ENCODE data around the gene ANP32B.
"Not testable (repeated sequence)": the region's sequence is repeated elsewhere in the genome, so short reads cannot be mapped to it uniquely, and the experiment has no call there.

The ANP32B gene

DNA sequence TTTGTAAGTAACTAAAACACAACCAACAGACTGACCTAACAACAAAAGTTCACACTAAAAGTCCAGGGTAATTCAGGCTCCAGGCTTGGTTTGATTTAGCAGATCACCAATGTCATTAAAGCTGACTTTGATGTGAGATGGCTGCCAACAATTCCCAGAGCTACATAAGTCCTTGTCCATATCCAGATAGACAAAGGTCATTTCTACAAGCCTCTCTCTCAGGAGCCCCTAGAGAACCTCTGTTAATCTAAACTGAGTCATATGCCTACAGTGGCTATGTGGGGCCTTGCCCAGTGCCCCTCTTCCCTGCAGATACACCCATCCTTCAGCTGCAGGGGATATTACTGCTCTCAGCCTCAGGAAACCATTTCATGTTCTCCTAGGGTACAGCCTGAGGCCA, 18.2 kb upstream of the ANP32B start:
- no peak for DNase-seq

DNA sequence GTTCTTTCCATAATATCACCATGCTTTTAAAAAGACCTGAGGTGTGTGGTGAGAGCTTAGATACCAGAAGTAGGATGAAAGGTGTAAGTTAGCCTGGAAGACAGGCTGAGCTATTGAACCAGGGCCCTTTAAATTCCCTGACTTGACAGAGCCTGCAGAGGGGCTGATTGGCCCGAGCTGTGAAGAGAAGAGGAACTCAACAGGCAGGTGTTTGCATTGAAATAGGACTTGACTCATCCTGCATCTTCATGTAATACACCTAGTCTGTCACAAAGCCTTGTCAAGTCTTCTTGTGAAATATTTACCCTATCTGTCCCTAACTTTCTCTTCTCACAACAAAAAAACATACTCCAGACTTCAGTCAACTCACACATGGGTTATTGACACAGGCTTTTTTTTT, 16.6 kb upstream of the ANP32B start:
- DNase-seq: no peak

- DNase-seq: no peak
Observed at GRCh38 chr9:97969014-97969413, 14.1 kb upstream of the ANP32B start.

- no peak for DNase-seq
Observed at GRCh38 chr9:97970165-97970564, 13.0 kb upstream of the ANP32B start.

- no peak for DNase-seq
Observed at GRCh38 chr9:97972753-97973152, 10.4 kb upstream of the ANP32B start.

DNA sequence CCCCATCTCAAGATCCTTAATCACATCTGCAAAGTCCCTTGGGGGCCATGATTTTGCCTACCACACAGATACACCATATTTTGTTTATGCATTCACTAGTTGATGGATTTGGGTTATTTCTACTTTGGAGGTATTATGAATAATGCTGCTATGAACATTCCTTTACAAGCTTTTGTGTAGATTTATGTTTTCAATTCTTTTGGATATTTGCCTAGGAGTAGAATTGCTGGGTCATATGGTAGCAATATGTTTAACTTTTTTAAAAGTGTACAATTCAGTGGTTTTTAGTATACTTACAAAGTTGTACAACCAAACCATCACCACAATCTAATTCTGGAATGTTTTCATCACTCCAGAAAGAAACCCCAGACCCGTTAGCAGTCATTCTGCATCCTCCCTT, 7.8 kb upstream of the ANP32B start:
- no peak for DNase-seq

GRCh38 chr9:97976633-97977032, 6.5 kb upstream of the ANP32B start:
- not testable (repeated sequence) for DNase-seq

GRCh38 chr9:97978371-97979130, 4.6 kb upstream of the ANP32B start:
- DNase-seq: no peak

- no peak for DNase-seq
Observed at GRCh38 chr9:97979788-97980478, 3.2 kb upstream of the ANP32B start.

GRCh38 chr9:97980479-97980803, 2.7 kb upstream of the ANP32B start:
- DNase-seq: no peak

- no peak for DNase-seq
Observed at GRCh38 chr9:97980918-97981845, 2.0 kb upstream of the ANP32B start.

DNA sequence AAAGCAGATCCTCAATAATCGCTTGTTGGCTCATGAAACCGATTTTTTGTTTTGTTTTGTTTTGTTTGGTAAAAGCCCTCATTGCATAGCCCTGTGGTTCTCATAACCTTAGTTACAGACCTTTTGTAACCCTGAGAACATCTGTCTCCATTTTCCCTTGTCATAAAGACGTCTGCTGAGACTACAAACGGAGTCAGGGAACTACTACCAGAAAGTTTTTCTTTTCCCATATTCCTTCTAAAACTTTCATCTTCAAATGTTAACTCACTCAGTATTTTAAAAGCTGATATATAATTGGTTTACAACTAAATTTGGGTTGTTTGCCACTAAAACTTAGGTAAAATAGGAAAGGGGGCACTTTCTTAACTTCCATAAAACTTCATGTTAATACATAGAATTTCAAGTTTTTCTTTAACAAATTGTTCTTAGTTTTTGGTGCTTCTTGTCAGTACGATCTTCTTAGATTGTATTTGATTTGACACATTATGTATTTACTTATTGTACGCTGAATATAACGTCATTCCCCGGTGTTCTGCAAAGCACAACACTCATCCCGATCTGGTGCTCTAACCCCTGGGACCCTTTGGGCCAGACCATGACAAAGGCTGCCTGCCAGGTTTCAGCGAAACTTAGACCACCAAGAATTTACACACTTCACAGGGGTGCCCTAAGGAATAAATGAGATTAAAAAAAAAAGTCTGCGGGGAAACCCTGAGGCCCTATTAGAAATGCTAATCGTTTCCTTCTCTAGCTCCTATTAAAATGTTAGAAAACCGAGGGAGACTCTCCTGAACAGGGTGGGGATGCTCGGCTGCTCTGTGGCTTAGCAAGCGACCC, 1.1 kb upstream of the ANP32B start:
- DNase-seq: no peak

DNA sequence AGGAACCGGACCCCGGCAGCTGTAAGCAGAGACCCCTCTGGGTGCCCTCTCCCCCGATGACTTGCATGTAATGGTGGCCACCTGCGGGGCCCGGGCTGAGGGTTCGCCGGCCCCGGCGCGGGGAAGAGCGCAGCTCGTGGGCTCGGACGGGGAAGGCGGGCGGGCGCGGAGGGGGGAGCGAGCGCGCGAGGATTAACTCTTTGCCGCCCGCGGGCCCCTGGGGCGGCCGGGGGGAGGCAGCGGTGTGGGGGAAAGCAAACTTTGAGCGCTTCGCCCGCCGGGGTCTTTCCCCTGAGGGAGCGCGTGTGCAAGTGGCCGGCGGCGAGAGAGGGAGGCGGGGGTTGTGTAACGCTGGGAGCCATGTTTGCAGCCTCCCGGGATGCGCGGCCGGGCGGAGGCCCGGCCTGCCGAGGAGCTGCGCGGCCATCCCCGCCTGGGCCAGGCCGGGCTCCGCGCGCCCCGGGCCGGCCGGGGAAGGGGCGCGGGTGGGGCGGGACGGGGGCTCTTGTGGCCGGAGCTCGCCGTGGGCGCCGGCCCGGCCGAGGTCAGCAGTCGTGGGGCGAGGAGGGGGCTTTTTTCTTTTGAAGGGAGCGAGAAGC, 547 bp downstream of the ANP32B start:
- peak; percentile 39 for DNase-seq

DNA sequence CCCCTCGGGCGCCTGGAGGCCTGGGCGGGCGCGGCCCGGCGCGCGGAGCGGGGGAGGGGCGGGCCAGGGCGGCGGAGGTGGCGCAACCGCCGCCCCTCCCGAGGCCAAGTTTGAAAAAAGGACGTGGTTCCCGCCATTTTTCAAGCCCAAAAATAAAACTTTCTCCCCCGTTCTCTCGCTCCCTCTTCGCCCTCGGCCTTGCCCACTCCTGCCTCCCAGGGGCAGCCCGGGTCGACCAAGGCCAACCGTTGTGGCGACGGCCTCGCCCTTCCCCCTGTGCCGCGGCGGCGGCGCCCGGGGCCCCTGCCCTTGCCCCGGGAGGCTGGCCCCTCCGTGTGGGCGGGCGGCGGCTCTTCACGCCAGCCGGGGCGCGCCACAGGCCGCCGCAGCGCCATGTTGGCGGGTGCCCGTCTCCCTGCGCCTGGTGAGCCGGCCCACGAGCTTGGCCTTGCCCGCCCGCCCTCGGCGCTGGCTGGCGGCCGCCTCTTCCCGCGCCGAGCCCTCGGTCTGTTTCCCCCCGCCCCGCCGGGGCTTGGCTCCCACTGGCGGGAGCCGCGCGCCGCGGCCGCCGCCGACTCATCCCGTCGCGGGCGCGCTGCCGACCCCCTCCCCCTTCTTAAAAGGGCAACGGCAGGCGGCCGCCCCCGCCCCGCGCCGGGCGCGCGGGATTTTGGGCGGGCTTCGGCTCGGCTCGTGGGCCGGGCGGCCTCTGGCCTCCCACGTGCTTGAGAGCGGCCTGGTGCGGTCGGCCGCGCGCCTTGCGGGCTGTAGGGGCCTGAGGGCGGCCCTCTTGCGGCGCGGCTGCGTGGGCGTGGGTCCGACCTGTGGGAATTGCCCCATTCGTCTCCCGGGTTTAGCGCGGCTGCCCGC, 1.3 kb downstream of the ANP32B start:
- DNase-seq: peak; percentile 80

- DNase-seq: peak; percentile 51
Observed at GRCh38 chr9:97985058-97985861, 2.1 kb downstream of the ANP32B start.

DNA sequence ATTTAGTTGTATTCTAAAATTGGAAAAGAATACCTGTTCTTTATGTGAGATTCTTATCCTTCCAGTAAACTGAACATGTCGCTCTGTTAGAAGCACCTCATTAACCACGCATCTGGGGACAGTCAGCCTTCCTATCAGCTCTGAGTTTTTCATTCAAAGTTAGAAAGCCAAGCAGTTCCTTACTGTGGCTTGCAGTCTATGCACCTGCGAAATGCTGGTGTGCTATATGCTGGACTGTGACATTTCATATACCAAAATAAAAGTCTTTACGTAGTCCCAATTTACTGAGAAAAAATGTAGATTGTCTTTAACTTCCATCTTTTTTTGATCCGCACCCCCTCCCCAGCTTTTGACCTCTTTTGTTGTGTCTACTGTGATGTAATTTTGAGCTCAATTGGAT, 4.3 kb downstream of the ANP32B start:
- no peak for DNase-seq

DNA sequence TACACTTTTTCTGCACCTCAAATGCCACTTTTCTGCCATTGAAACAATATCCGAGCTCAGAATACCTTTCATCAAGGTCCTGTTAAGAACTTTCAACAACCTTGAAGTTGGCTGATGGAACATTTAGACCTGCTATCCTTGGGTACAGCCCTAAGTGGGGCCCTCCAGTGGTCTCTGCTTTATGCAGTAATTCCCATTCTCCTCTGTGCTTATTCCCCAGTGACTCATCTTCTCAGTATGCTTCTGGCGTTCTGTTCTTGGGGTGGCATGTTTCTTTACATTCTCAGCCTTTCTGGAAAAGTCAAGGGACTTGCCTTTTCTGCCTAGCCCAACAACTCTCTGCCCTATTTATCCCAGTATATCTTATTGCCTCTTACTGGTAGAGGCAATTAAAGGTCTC, 7.1 kb downstream of the ANP32B start:
- DNase-seq: no peak

- DNase-seq: no peak
Observed at GRCh38 chr9:97991818-97992217, 8.7 kb downstream of the ANP32B start.

- DNase-seq: no peak
Observed at GRCh38 chr9:97992219-97992618, 9.1 kb downstream of the ANP32B start.

- DNase-seq: peak; percentile 33
Observed at GRCh38 chr9:97993000-97993399, 9.9 kb downstream of the ANP32B start.

Data from activated CD4-positive, alpha-beta T cell treated with anti-CD3 and anti-CD28 coated beads, Interleukin-2, amount 50 U/mL, for 16 hours (primary cell).